NCI-H2196 (cell line): ENCODE data around the gene DPRX.

Source experiments
- DNase-seq: peaks from one replicate; lab custom pipeline; 2025; ENCODE audit not compliant: unreplicated experiment; lab: John Stamatoyannopoulos, UW

Gene DPRX

GRCh38 chr19:53631949-53632407 is at the start of gene DPRX:
TSS of gene DPRX (plus strand) at chr19:53631999. CDS start at chr19:53632107, 108 bp downstream.
- DNase-seq = no peak

GRCh38 chr19:53583181-53583580 is 48.6 kb upstream of the DPRX start:
- no peak for DNase-seq

- DNase-seq = no peak
These were observed 45.5 kb upstream of the DPRX start for GRCh38 chr19:53586277-53586691.

- DNase-seq = no peak
These were observed 36.8 kb upstream of the DPRX start for GRCh38 chr19:53594811-53595509.

GRCh38 chr19:53595510-53595867 is 36.3 kb upstream of the DPRX start:
- no peak for DNase-seq

GRCh38 chr19:53596056-53596455 is 35.7 kb upstream of the DPRX start:
- DNase-seq = no peak

GRCh38 chr19:53597023-53597422 is 34.8 kb upstream of the DPRX start:
- DNase-seq = no peak

GRCh38 chr19:53598361-53598760 is 33.4 kb upstream of the DPRX start:
- DNase-seq = no peak

GRCh38 chr19:53600217-53600616 is 31.6 kb upstream of the DPRX start:
- DNase-seq = no peak

GRCh38 chr19:53606031-53606430 is 25.8 kb upstream of the DPRX start:
- no peak for DNase-seq

- no peak for DNase-seq
These were observed 23.4 kb upstream of the DPRX start for GRCh38 chr19:53608381-53608780.

- DNase-seq = no peak
These were observed 18.9 kb upstream of the DPRX start for GRCh38 chr19:53612762-53613526.

- no peak for DNase-seq
These were observed 9.7 kb upstream of the DPRX start for GRCh38 chr19:53621885-53622740.

- no peak for DNase-seq
These were observed 6.8 kb upstream of the DPRX start for GRCh38 chr19:53624771-53625545.

GRCh38 chr19:53626486-53626885 is 5.3 kb upstream of the DPRX start:
- no peak for DNase-seq

- no peak for DNase-seq
These were observed 4.8 kb upstream of the DPRX start for GRCh38 chr19:53626976-53627375.

- no peak for DNase-seq
These were observed 3.0 kb downstream of the DPRX start for GRCh38 chr19:53634768-53635167.

GRCh38 chr19:53639471-53639870 is 7.7 kb downstream of the DPRX start:
- no peak for DNase-seq

GRCh38 chr19:53642381-53643099 is 10.7 kb downstream of the DPRX start:
- DNase-seq = no peak
